Effector CD4-positive, alpha-beta T cell (primary cell): ENCODE measurements around the gene LYVE1.

Source experiments
- DNase-seq: peaks from one replicate; pipeline ENCODE4 v3.0.0-alpha.2; 2020

Gene LYVE1

GRCh38 chr11:10519630-10520029, 48.8 kb downstream of the LYVE1 start:
- no peak for DNase-seq

- no peak for DNase-seq
Measured at GRCh38 chr11:10518891-10519290, 49.6 kb downstream of the LYVE1 start.

DNA sequence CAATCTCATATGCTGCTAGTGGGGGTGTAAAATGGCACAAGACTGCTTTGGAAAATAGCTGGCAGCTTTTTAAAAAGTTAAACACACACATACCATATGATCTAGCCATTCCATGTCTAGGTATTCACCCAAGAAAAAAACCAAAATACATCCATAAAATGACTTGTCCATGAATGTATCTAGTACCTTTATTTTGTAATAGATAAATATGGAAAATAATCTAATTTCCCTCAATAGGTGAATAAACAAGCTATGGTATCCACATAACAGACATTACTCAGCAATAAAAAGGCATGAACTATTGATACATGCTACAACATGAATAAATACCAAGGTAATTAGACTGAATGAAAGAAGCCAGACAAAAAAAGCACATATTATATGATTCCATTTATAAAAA, 50.3 kb downstream of the LYVE1 start:
- no peak for DNase-seq

DNA sequence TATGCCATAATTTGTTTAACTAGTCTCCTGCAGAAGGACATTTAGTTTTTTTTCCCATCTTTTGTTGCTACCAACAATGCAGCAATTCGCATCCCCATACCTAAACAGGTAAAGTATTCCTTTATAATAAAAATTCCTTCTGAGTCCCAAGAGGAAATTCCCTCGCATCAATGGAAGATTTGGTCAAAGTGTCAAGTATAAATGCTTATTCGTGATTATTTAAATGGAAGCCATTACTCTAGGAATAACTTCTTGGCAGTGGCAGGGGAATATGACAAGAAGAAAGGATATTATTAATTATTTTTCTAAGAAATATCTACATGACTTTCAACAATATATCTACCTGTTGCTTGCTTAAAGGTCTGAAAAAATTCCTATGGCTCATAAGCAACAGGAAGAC, 53.0 kb downstream of the LYVE1 start:
- no peak for DNase-seq

DNA sequence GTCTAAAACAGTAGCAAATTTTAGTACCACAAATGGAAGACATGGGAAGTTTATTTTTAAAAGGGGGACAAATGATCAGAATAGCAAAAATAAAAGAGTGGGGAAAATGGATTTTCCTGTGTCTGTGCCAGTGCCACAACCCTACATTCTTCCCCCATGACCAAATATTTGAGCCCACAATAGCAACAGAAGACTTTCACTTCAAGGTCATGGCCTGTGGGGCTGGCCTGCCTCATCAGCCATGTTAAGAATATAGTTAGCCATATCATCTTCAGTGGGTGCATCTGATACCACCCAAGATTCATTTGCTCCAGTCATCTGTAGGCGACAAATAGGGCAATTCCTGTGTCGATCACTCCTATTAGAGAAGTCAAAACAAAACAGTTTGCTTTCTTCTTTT, 53.8 kb downstream of the LYVE1 start:
- DNase-seq: no peak

- no peak for DNase-seq
Measured at GRCh38 chr11:10514202-10514601, 54.3 kb downstream of the LYVE1 start.

DNA sequence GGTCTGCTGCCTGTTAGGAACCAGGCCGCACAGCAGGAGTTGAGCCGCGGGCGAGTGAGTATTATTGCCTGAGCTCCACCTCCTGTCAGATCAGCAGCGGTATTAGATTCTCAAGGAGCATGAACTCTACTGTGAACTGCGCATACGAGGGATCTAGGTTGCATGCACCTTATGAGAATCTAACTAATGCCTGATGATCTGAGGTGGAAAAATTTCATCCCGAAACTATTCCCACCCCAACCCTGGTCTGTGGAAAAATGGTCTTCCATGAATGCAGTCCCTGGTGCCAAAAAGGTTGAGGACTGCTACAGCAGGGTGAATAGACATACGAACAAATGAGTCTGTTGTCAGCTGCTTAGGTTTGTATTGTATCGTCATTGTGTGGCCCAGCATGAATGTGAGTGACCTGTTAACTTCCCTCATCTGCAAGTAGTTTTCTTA, 57.3 kb downstream of the LYVE1 start:
- no peak for DNase-seq
